ENCODE data around the gene SUSD4. TPM values are rescaled to one million over a fixed set of nuclear protein-coding genes. Genes with fewer than 3 reads are reported as not detected.
"Not testable (repeated sequence)": the region's sequence is repeated elsewhere in the genome, so short reads cannot be mapped to it uniquely, and the experiment has no call there.

The SUSD4 gene
- total and polyA plus RNA-seq, 2 donors, result 4.6 to 5.2 TPM

DNA sequence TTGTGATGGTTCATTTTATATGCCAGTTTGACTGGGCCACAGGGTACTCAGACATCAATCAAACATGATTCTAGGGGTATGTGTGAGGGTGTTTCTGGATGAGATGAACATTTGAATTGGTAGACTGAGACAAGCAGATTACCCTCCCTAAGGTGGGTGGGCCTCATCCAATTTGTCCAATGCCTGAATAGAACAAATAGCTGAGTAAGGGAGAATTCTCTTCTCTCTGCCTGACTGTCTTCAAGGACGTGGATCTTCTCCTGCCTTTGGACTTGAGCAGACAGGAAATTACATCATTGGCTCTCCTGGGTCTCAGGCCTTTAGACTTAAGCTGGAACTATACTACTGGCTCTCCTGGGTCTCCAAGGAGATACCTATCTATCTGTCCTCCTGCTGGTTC is 64.4 kb downstream of the SUSD4 start:
- Histone ChIP-seq H3K27me3 (ENCODE audit: control insufficient read depth in 2 of 2, insufficient read depth in 1 of 2, low read length in 1 of 2) (no peaks in the 10 kb centered on the region), H3K4me1 (ENCODE audit: control insufficient read depth in 2 of 2, insufficient read depth in 2 of 2, low read length in 2 of 2) (peaks cover 16 to 27% of the 10 kb centered on the region in 2 donors), H3K36me3 (ENCODE audit: control insufficient read depth in 2 of 2, insufficient read depth in 2 of 2, low read length in 1 of 2) (no peaks in the 10 kb centered on the region), H3K4me3 (ENCODE audit: low read length in 2 of 2) (no peak overlapping the region), H3K9me3 (ENCODE audit: control insufficient read depth in 2 of 2, insufficient read depth in 1 of 2, low read length in 1 of 2) (peaks cover 0 to 15% of the 10 kb centered on the region in 2 donors), H3K27ac (ENCODE audit: low read depth in 1 of 2, low read length in 1 of 2) (no peak overlapping the region)
- WGBS, result 59% methylated on average over 1 of the region's 1 CpG
- DNase-seq (ENCODE audit: low read depth in 6 of 9, low spot score in 9 of 9), result no peak

DNA sequence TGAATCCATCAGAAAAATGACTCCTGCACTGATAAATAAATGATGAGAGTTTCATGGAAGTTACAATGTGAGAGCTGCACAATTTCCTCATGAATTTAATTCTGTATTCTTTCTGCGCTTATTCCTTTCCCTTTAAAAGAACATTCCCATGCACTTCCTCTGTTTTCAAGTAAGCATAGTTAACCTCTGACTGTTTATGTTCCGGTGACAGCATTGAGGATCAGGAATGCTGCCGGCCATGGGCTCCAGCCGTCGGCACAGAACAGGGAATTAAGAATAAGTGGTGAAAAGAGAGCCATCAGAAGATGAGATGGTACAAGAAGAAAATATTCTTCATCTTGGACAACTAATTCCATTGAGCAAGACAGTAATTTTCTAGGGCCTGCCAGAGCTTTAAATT is 65.3 kb downstream of the SUSD4 start:
- 75% methylated on average over 5 of the region's 5 CpGs for WGBS
- Histone ChIP-seq H3K4me1 (ENCODE audit: control insufficient read depth in 2 of 2, insufficient read depth in 2 of 2, low read length in 2 of 2) (peaks cover 16 to 27% of the 10 kb centered on the region in 2 donors), H3K4me3 (ENCODE audit: low read length in 2 of 2) (no peak overlapping the region), H3K27ac (ENCODE audit: low read depth in 1 of 2, low read length in 1 of 2) (no peak overlapping the region), H3K27me3 (ENCODE audit: control insufficient read depth in 2 of 2, insufficient read depth in 1 of 2, low read length in 1 of 2) (no peaks in the 10 kb centered on the region), H3K36me3 (ENCODE audit: control insufficient read depth in 2 of 2, insufficient read depth in 2 of 2, low read length in 1 of 2) (no peaks in the 10 kb centered on the region), H3K9me3 (ENCODE audit: control insufficient read depth in 2 of 2, insufficient read depth in 1 of 2, low read length in 1 of 2) (peaks cover 0 to 10% of the 10 kb centered on the region in 2 donors)
- DNase-seq (ENCODE audit: low read depth in 6 of 9, low spot score in 9 of 9), result no peak

DNA sequence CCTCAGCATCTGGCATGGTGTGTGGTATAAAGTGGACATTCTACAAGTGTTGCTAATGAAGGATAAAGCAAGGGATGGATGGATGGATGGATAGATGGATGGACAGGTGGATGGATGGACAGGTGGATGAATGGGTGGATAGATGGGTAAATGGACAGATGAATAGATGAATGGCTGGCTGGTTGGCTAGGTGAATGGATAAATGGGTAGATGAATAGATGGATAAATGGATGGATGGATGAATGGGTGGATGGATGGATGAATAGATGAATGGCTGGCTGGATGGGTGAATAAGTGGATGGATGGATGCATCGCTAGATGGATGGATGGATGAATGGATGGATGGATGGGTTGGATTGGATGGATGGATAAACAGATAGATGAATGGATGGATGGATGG is 66.2 kb downstream of the SUSD4 start:
- Histone ChIP-seq H3K36me3 (ENCODE audit: control insufficient read depth in 2 of 2, insufficient read depth in 2 of 2, low read length in 1 of 2) (no peaks in the 10 kb centered on the region), H3K4me1 (ENCODE audit: control insufficient read depth in 2 of 2, insufficient read depth in 2 of 2, low read length in 2 of 2) (peaks cover 16 to 27% of the 10 kb centered on the region in 2 donors), H3K4me3 (ENCODE audit: low read length in 2 of 2) (no peak overlapping the region), H3K27me3 (ENCODE audit: control insufficient read depth in 2 of 2, insufficient read depth in 1 of 2, low read length in 1 of 2) (peaks cover 0 to 4% of the 10 kb centered on the region in 2 donors), H3K27ac (ENCODE audit: low read depth in 1 of 2, low read length in 1 of 2) (no peak overlapping the region), H3K9me3 (ENCODE audit: control insufficient read depth in 2 of 2, insufficient read depth in 1 of 2, low read length in 1 of 2) (peaks cover 0 to 8% of the 10 kb centered on the region in 2 donors)
- 100% methylated on average over 1 of the region's 1 CpG for WGBS
- no peak for DNase-seq (ENCODE audit: low read depth in 6 of 9, low spot score in 9 of 9)

DNA sequence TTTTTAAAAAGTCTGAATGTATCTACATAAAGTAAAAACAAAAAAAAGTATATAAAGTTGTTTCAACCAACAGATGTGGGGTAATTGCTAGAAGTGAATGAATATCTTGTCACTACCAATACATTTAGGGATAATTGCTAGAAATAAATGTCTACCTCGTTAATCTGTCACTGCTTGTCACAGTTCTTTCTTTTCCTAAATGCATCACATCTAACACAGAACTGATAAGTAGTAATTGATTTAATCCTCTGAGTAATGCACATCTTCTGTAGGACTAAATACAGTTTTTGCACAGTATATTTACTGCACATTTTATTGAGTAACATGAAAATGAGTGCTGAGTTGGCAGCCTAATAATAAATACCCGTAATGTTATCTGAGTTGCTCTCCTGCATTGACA is 72.2 kb downstream of the SUSD4 start:
- H3K27ac ChIP-seq (ENCODE audit: low read depth in 1 of 2, low read length in 1 of 2), result no peak overlapping the region
- H3K4me3 ChIP-seq (ENCODE audit: low read length in 2 of 2), result no peak overlapping the region
- DNase-seq (ENCODE audit: low read depth in 6 of 9, low spot score in 9 of 9), result no peak
- H3K27me3 ChIP-seq (ENCODE audit: control insufficient read depth in 2 of 2, insufficient read depth in 1 of 2, low read length in 1 of 2), result peaks cover 0 to 4% of the 10 kb centered on the region in 2 donors
- peaks cover 0 to 2% of the 10 kb centered on the region in 2 donors for H3K4me1 ChIP-seq (ENCODE audit: control insufficient read depth in 2 of 2, insufficient read depth in 2 of 2, low read length in 2 of 2)
- H3K36me3 ChIP-seq (ENCODE audit: control insufficient read depth in 2 of 2, insufficient read depth in 2 of 2, low read length in 1 of 2), result no peaks in the 10 kb centered on the region
- 96% methylated on average over 2 of the region's 2 CpGs for WGBS
- no peaks in the 10 kb centered on the region for H3K9me3 ChIP-seq (ENCODE audit: control insufficient read depth in 2 of 2, insufficient read depth in 1 of 2, low read length in 1 of 2)

DNA sequence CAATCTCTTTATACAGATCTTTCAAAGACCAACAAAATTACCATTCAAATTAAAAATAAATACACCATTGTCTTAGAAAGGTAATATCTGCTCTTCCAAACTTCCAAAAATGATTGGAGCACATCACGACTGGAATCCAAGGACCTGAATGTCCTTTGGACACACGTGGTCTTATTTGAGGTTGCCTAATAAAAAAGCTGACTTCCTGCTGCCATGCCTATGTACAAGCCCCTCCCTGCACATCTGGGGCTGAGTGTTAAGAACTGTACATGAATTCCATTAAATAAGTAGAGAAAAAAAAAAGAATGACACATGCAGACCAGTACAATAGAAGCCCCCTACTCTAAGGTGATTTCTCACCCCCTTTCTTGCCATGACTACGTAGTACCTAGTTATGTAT is 73.6 kb downstream of the SUSD4 start:
- Histone ChIP-seq H3K4me3 (ENCODE audit: low read length in 2 of 2) (no peak overlapping the region), H3K9me3 (ENCODE audit: control insufficient read depth in 2 of 2, insufficient read depth in 1 of 2, low read length in 1 of 2) (no peaks in the 10 kb centered on the region), H3K27ac (ENCODE audit: low read depth in 1 of 2, low read length in 1 of 2) (no peak overlapping the region), H3K27me3 (ENCODE audit: control insufficient read depth in 2 of 2, insufficient read depth in 1 of 2, low read length in 1 of 2) (peaks cover 0 to 4% of the 10 kb centered on the region in 2 donors), H3K4me1 (ENCODE audit: control insufficient read depth in 2 of 2, insufficient read depth in 2 of 2, low read length in 2 of 2) (peaks cover 0 to 2% of the 10 kb centered on the region in 2 donors), H3K36me3 (ENCODE audit: control insufficient read depth in 2 of 2, insufficient read depth in 2 of 2, low read length in 1 of 2) (no peaks in the 10 kb centered on the region)
- 61% methylated on average over 3 of the region's 3 CpGs for WGBS
- peak in 1 of 9 donors; percentile 22 for DNase-seq (ENCODE audit: low read depth in 6 of 9, low spot score in 9 of 9)

DNA sequence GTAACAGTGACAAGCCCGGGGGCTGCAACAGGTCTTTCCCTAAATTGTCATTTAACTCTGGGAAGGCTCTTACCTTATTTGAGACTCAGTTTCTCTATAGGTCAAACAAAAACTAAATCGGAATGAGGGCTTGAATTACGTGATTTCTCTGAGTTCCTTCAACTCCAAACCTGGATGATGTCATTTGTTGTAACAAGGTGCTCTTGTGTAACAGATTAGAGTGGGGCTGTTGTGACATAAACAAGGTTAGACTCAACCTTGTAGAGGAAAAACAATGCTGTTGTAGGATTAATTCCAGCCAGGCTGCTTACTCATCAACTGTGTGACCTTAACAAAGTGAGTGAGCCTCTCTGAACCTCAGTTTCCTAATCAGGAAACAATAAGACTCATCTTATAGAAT is 74.4 kb downstream of the SUSD4 start:
- Histone ChIP-seq H3K9me3 (ENCODE audit: control insufficient read depth in 2 of 2, insufficient read depth in 1 of 2, low read length in 1 of 2) (no peaks in the 10 kb centered on the region), H3K27me3 (ENCODE audit: control insufficient read depth in 2 of 2, insufficient read depth in 1 of 2, low read length in 1 of 2) (peaks cover 0 to 4% of the 10 kb centered on the region in 2 donors), H3K27ac (ENCODE audit: low read depth in 1 of 2, low read length in 1 of 2) (no peak overlapping the region), H3K4me3 (ENCODE audit: low read length in 2 of 2) (no peak overlapping the region), H3K36me3 (ENCODE audit: control insufficient read depth in 2 of 2, insufficient read depth in 2 of 2, low read length in 1 of 2) (no peaks in the 10 kb centered on the region), H3K4me1 (ENCODE audit: control insufficient read depth in 2 of 2, insufficient read depth in 2 of 2, low read length in 2 of 2) (peaks cover 0 to 2% of the 10 kb centered on the region in 2 donors)
- 93% methylated on average over 3 of the region's 3 CpGs for WGBS
- DNase-seq (ENCODE audit: low read depth in 6 of 9, low spot score in 9 of 9), result no peak

DNA sequence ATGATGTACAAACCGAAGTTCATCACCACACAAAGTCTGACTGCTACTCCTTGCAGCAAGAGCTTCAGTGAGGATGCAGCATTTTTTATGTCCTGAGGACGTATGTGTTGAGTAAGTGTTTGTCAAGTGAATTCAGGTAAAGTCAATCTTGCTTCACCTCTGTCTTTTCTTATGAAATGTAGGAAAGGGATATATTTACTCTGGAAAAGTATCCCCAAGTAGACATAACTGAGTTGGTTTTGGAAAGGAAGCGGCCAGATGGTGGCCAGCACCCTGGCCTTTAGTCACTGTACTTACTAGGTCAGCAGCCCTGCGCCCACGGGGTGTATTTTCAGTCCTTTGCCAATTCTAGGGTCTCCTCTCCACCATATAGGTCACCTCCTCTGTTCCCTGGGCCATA is 75.2 kb downstream of the SUSD4 start:
- Histone ChIP-seq H3K4me3 (ENCODE audit: low read length in 2 of 2) (no peak overlapping the region), H3K27me3 (ENCODE audit: control insufficient read depth in 2 of 2, insufficient read depth in 1 of 2, low read length in 1 of 2) (peaks cover 0 to 4% of the 10 kb centered on the region in 2 donors), H3K4me1 (ENCODE audit: control insufficient read depth in 2 of 2, insufficient read depth in 2 of 2, low read length in 2 of 2) (peaks cover 0 to 2% of the 10 kb centered on the region in 2 donors), H3K27ac (ENCODE audit: low read depth in 1 of 2, low read length in 1 of 2) (no peak overlapping the region), H3K36me3 (ENCODE audit: control insufficient read depth in 2 of 2, insufficient read depth in 2 of 2, low read length in 1 of 2) (no peaks in the 10 kb centered on the region), H3K9me3 (ENCODE audit: control insufficient read depth in 2 of 2, insufficient read depth in 1 of 2, low read length in 1 of 2) (no peaks in the 10 kb centered on the region)
- no peak for DNase-seq (ENCODE audit: low read depth in 6 of 9, low spot score in 9 of 9)
- WGBS, result 94% methylated on average over 5 of the region's 5 CpGs

DNA sequence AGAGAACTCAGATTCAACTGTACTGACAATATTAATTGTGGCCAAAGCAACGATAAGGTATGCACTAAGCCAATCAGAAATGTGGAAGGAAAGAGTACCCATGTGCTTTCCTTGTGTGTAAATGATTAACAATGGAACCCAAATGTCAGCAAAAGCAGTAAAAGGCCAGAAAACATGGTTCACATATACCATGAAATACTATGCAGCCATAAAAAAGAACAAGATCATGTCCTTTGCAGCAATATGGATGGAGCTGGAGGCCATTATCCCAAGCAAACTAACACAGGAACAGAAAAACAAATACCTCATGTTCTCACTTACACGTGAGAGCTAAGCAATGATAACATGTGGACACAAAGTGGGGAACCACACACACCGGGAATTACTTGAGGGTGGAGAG is 78.5 kb downstream of the SUSD4 start:
- no peak for DNase-seq (ENCODE audit: low read depth in 6 of 9, low spot score in 9 of 9)
- WGBS, result 97% methylated on average over 3 of the region's 3 CpGs
- H3K36me3 ChIP-seq (ENCODE audit: control insufficient read depth in 2 of 2, insufficient read depth in 2 of 2, low read length in 1 of 2), result no peaks in the 10 kb centered on the region
- peaks cover 0 to 2% of the 10 kb centered on the region in 2 donors for H3K4me1 ChIP-seq (ENCODE audit: control insufficient read depth in 2 of 2, insufficient read depth in 2 of 2, low read length in 2 of 2)
- H3K27ac ChIP-seq (ENCODE audit: low read depth in 1 of 2, low read length in 1 of 2), result no peak overlapping the region
- H3K4me3 ChIP-seq (ENCODE audit: low read length in 2 of 2), result no peak overlapping the region
- H3K9me3 ChIP-seq (ENCODE audit: control insufficient read depth in 2 of 2, insufficient read depth in 1 of 2, low read length in 1 of 2), result no peaks in the 10 kb centered on the region
- no peaks in the 10 kb centered on the region for H3K27me3 ChIP-seq (ENCODE audit: control insufficient read depth in 2 of 2, insufficient read depth in 1 of 2, low read length in 1 of 2)

DNA sequence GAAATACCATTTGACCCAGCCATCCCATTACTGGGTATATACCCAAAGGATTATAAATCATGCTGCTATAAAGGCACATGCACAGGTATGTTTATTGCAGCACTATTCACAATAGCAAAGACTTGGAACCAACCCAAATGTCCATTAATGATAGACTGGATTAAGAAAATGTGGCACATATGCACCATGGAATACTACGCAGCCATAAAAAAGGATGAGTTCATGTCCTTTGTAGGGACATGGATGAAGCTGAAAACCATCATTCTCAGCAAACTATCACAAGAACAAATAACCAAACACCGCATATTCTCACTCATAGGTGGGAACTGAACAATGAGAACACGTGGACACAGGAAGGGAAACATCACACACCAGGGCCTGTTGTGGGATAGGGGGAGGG is 80.3 kb downstream of the SUSD4 start:
- H3K4me3 ChIP-seq (ENCODE audit: low read length in 2 of 2); H3K27ac ChIP-seq (ENCODE audit: low read depth in 1 of 2, low read length in 1 of 2); H3K9me3 ChIP-seq (ENCODE audit: control insufficient read depth in 2 of 2, insufficient read depth in 1 of 2, low read length in 1 of 2); H3K4me1 ChIP-seq (ENCODE audit: control insufficient read depth in 2 of 2, insufficient read depth in 2 of 2, low read length in 2 of 2); H3K36me3 ChIP-seq (ENCODE audit: control insufficient read depth in 2 of 2, insufficient read depth in 2 of 2, low read length in 1 of 2); DNase-seq (ENCODE audit: low read depth in 6 of 9, low spot score in 9 of 9); H3K27me3 ChIP-seq (ENCODE audit: control insufficient read depth in 2 of 2, insufficient read depth in 1 of 2, low read length in 1 of 2): not testable (repeated sequence)
- WGBS, result 96% methylated on average over 3 of the region's 3 CpGs

DNA sequence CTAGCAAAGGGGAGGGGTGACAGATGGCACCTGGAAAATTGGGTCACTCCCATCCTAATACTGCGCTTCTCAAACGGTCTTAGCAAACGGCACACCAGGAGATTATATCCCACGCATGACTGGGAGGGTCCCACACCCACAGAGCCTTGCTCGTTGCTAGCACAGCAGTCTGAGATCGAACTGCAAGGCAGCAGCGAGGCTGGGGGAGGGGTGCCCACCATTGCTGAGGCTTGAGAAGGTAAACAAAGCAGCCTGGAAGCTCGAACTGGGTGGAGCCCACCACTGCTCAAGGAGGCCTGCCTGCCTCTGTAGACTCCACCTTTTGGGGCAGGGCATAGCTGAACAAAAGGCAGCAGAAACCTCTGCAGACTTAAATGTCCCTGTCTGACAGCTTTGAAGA is 85.7 kb downstream of the SUSD4 start:
- not testable (repeated sequence) for H3K27me3 ChIP-seq (ENCODE audit: control insufficient read depth in 2 of 2, insufficient read depth in 1 of 2, low read length in 1 of 2); DNase-seq (ENCODE audit: low read depth in 6 of 9, low spot score in 9 of 9); H3K9me3 ChIP-seq (ENCODE audit: control insufficient read depth in 2 of 2, insufficient read depth in 1 of 2, low read length in 1 of 2); H3K27ac ChIP-seq (ENCODE audit: low read depth in 1 of 2, low read length in 1 of 2); H3K36me3 ChIP-seq (ENCODE audit: control insufficient read depth in 2 of 2, insufficient read depth in 2 of 2, low read length in 1 of 2); H3K4me3 ChIP-seq (ENCODE audit: low read length in 2 of 2)
- H3K4me1 ChIP-seq (ENCODE audit: control insufficient read depth in 2 of 2, insufficient read depth in 2 of 2, low read length in 2 of 2), result peaks cover 0 to 10% of the 10 kb centered on the region in 2 donors
- WGBS, result 96% methylated on average over 8 of the region's 8 CpGs
